ENCODE data around the gene FOSB. TPM values are rescaled to one million over a fixed set of nuclear protein-coding genes. Genes with fewer than 3 reads are reported as not detected.
A peak's percentile ranks its signal among the peaks of the same experiment; 100 is the strongest.

Gene FOSB
- total and polyA plus RNA-seq, 9 of the 15 experiments (the other 6 are each of a cell fraction or from before 2014, with no cell fraction given), result 0.11 to 2.7 (median 0.73) TPM

DNA sequence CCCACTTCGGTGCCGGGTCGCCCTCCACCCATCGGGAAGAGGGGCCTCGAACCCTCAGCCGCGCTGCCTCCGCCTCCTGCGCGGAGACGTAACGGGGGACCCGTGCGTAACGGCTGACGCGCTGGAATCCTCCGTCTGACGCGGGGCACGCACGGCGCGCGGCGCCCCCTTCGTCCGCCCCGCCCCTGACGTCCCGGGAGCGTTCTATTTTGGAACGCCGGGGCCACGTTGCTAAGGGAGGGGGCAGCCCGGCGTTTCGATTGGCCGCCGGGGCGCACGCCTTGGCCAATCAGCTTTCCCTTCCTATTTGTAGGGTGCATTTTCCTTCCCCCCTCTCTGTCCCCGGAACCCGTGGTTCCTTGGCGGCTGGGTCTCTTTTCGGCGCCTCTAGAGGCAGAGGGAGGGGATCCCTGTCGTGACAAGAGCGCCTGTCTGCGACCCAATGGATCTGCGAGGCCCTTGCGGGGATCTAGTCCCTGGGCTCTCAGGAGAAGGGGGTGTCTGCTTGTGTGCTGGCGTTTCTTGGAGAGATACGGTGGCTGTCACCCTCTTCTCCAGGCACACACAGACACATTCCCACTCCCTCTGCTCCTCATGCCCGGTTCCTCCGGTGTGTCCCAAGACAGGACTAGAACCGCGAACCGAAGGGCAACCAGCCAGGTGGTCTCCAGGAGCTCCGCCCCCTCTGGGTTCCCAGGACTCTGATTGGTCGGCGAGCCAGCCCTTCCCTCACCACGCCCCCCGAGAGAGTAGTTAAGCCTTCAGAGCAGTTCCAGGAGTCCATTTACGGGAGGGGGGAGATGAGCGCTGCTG, 1.5 kb downstream of the FOSB start (continued):
- TF ChIP-seq TFAP4 (CRISPR knock-in tag; IDR thresholded peaks at IDR 0.05; ENCODE audit: borderline replicate concordance) (peak; percentile 82), EGR1 (conservative IDR thresholded peaks at IDR 0.05) (peak; percentile 94), BRD4 (IDR thresholded peaks at IDR 0.05) (0 out of 2 replicates have a peak, but pooled peaks have one; percentile 18), SFPQ (IDR thresholded peaks at IDR 0.05; ENCODE audit: low read depth, low read length) (no peak), ZNF316 (IDR thresholded peaks at IDR 0.05) (no peak), KAT7 (CRISPR knock-in tag; IDR thresholded peaks at IDR 0.05; ENCODE audit: borderline replicate concordance) (peak; percentile 69; the same call in 1 of the 2 replicates), CC2D1A (IDR thresholded peaks at IDR 0.05) (peak; percentile 99), SAFB (IDR thresholded peaks at IDR 0.05; ENCODE audit: borderline replicate concordance, low read depth, low read length) (no peak), ARID1B (IDR thresholded peaks at IDR 0.05) (0 out of 2 replicates have a peak, but pooled peaks have one; percentile 5), SNIP1 (IDR thresholded peaks at IDR 0.05; ENCODE audit: low read depth) (no peak), KLF10 (CRISPR knock-in tag; IDR thresholded peaks at IDR 0.05) (no peak), NR2C2 (CRISPR knock-in tag; IDR thresholded peaks at IDR 0.05) (no peak; the same call in 1 of the 2 replicates), NR2C2 (tag; IDR thresholded peaks at IDR 0.05) (peak; percentile 49; the same call in 1 of the 2 replicates)
